AG04450 (cell line): Measurements from ENCODE around the gene MGAT5B. TPM values are rescaled to one million over a fixed set of nuclear protein-coding genes. Genes with fewer than 3 reads are reported as not detected.

Experiments used
- CTCF ChIA-PET: fragments of 300-600, 350-600 bp; formaldehyde crosslinking; extraction: SDS; loops from one replicate; lab custom pipeline; 2022; ENCODE audit warnings: antibody characterized with exemption, inconsistent platforms; lab: Charles Lee
- POLR2A ChIA-PET: fragments of 350-600 bp; formaldehyde crosslinking; extraction: SDS; loops from one replicate; lab custom pipeline; 2021; ENCODE audit warnings: antibody characterized with exemption, inconsistent platforms; lab: Yijun Ruan, JAX
- DNase-seq: peaks from one replicate; pipeline ENCODE4 v3.0.0-alpha.2; 2011; ENCODE audit warnings: low read depth, low spot score
- H3K27ac ChIP-seq: one replicate; pipeline ENCODE4 v1.5.1; 2012; ENCODE audit warnings: low read depth, low read length, control low read depth
- H3K27me3 ChIP-seq: one replicate; pipeline ENCODE4 v1.6.0; 2012; ENCODE audit warnings: low read length; ENCODE audit not compliant: control insufficient read depth, insufficient read depth
- H3K4me3 ChIP-seq: 2 replicates; pipeline ENCODE4 v1.5.1; 2011; ENCODE audit warnings: mild to moderate bottlenecking, low read depth, low read length, control low read depth
- H3K9me3 ChIP-seq: 2 replicates; pipeline ENCODE4 v1.5.1; 2012; ENCODE audit warnings: low read length; ENCODE audit not compliant: control insufficient read depth, insufficient read depth
- CTCF ChIP-seq: IDR thresholded peaks from 2 replicates; pipeline ENCODE4 v1.5.1; 2011; ENCODE audit warnings: low read depth, low read length, control low read depth, inconsistent platforms
- polyA plus RNA-seq: library from polyadenylated mRNA; depleted of rRNA; stranded (reverse); fragments of >200 nt; gene quantifications from 2 replicates; pipeline ENCODE4 v1.2.3, GENCODE V29; 2011

MGAT5B gene
- polyA plus RNA-seq, 1 experiment = 0.69 TPM

GRCh38 chr17:76878568-76878967 is 10.4 kb downstream of the MGAT5B start:
- peaks cover 4% of the 10 kb centered on the region for H3K9me3 ChIP-seq
- H3K27ac ChIP-seq = no peak overlapping the region
- DNase-seq = no peak
- no peak overlapping the region for H3K4me3 ChIP-seq
- POLR2A ChIA-PET = no interaction called here
- peaks cover 9% of the 10 kb centered on the region for H3K27me3 ChIP-seq
- no peak for TF ChIP-seq CTCF
- CTCF ChIA-PET = interaction anchor here (1.6 kb wide), 1 partner anchor 178 kb away, joined by 6 read pairs; no protein-coding TSS in a partner anchor

GRCh38 chr17:76879254-76879653 is 11.1 kb downstream of the MGAT5B start:
- Histone ChIP-seq H3K9me3 (peaks cover 4% of the 10 kb centered on the region), H3K27me3 (peaks cover 9% of the 10 kb centered on the region), H3K27ac (no peak overlapping the region), H3K4me3 (no peak overlapping the region)
- ChIA-PET CTCF (interaction anchor here (1.6 to 2.8 kb wide), 2 partner anchors 11 to 177 kb away, joined by 6 to 12 read pairs; partner anchors contain the start of gene MGAT5B), POLR2A (no interaction called here)
- no peak for TF ChIP-seq CTCF
- no peak for DNase-seq

GRCh38 chr17:76879691-76880090 is 11.5 kb downstream of the MGAT5B start:
- TF ChIP-seq CTCF = no peak
- H3K4me3 ChIP-seq = no peak overlapping the region
- no peak overlapping the region for H3K27ac ChIP-seq
- CTCF ChIA-PET = interaction anchor here (1.6 to 2.8 kb wide), 2 partner anchors 12 to 177 kb away, joined by 6 to 12 read pairs; partner anchors contain the start of gene MGAT5B
- POLR2A ChIA-PET = no interaction called here
- peaks cover 4% of the 10 kb centered on the region for H3K9me3 ChIP-seq
- DNase-seq = no peak
- peaks cover 9% of the 10 kb centered on the region for H3K27me3 ChIP-seq

GRCh38 chr17:76880268-76880667 is 12.1 kb downstream of the MGAT5B start:
- ChIA-PET POLR2A (interaction anchor here (1.4 kb wide), 1 partner anchor 8 kb away, joined by 3 read pairs; no protein-coding TSS in a partner anchor), CTCF (interaction anchor here (2.8 kb wide), 1 partner anchor 12 kb away, joined by 12 read pairs; the partner anchor contains the start of gene MGAT5B)
- peaks cover 9% of the 10 kb centered on the region for H3K27me3 ChIP-seq
- TF ChIP-seq CTCF = no peak
- peaks cover under 1% of the 10 kb centered on the region for H3K9me3 ChIP-seq
- H3K27ac ChIP-seq = no peak overlapping the region
- no peak overlapping the region for H3K4me3 ChIP-seq
- DNase-seq = no peak

GRCh38 chr17:76880971-76881370 is 12.8 kb downstream of the MGAT5B start:
- Histone ChIP-seq H3K27ac (no peak overlapping the region), H3K4me3 (no peak overlapping the region), H3K27me3 (peaks cover 9% of the 10 kb centered on the region), H3K9me3 (no peaks in the 10 kb centered on the region; the same call in 1 of the 2 replicates)
- ChIA-PET CTCF (interaction anchor here (2.8 kb wide), 1 partner anchor 13 kb away, joined by 12 read pairs; the partner anchor contains the start of gene MGAT5B), POLR2A (interaction anchor here (0.5 to 1.4 kb wide), 2 partner anchors 9 to 84 kb away, joined by 3 to 4 read pairs; no protein-coding TSS in a partner anchor)
- TF ChIP-seq CTCF = no peak
- no peak for DNase-seq
